Measurements from ENCODE around the gene IGSF9B.

IGSF9B gene

DNA sequence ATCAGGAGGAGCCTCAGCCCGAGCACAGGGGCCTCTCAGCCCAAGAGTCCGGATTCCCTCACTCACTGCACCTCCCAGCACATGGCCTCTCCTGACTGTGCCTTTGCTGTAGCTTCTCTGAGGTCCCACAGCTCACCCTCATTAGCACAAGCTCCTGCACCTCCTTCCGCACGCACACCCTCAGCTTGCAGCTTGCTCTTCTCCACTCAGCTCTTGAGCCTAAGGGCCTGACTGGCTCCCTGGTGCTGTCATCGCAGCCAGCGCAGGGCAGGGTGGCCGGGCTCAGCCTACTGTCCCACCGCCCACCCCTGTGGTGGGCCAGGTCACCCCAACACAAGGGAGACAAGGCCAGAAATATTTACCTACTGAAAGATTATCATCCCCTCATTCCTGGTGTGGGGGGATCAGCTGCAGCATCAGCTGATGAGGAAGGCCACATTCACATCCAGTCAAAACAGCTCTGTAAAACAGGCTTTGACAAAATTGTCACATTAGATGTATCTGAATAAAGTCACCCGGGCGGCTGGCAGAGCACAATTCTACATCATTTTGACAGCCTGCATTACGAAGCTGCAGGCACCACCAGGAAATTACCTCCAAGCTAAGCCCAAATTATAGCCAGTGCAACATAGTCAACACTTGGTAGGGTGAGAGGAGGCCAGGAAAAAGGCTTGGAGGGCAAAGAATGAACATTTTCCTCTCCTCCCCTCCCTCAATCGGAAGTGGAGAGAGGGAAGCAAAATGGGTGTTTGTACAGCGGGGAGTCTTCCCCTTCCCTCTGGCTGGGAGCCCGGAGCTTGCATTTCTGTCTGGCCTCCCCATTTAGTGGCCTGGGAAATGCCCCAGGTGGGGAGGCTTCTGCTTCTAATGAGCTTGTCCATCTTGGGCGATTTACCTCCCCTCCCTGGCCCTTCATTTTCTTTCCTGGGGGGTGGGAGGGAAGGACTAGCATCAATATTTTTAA lies 29.5 kb upstream of the IGSF9B start:
- no peak for DNase-seq

DNA sequence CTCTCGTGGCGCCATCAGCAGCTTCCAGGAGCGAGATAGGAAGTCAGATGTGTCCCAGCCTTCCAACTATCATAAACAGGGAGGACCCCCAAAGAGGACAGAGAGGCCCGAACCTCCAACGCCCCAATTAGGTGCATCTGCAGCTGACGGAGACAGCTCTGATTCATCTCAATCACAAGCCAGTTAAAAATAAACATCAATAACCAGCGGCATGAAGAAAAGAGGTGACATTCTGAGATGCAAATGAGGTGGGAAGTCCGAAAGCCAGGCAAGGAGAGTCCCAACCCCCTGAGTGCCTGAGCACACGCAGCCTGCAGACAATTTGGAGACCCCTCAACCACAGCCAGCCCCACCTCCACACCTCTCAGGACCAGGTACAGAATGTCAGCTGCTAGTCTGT lies 28.1 kb upstream of the IGSF9B start:
- DNase-seq = no peak

DNA sequence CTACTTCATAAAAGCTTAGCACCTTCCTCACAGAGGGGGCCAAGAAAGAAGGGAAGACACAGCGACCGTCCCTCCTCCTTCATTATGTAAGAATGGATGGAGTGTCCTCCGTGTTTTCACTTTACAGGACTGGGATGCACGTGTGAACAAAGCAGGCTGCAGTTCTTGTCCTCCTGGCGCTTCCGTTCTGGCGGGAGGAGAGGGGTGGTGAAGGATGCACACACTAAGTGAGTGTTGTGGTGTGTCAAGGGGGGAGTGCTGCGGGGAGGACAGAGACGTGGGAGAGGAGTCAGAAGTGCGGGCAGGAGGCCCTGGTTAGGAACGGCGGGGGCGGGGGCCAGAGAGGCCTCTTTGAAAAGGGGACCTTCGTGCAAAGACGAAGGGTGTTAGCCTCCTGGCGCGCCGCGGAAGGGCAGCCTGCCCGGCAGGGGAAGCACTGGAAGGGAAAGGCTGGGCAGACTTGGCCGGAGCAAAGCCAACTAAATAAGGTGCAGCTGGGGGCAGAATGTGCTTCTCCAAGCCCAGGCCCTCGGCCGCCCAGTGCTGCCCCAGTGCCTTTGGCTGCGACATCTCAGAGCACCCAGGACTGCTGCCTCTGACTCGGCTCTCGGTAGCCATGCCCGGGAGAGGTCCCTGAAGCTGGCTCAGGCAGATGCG lies 27.0 kb upstream of the IGSF9B start:
- DNase-seq = no peak

- DNase-seq = no peak
Observed at GRCh38 chr11:133982876-133983275, 26.1 kb upstream of the IGSF9B start.

DNA sequence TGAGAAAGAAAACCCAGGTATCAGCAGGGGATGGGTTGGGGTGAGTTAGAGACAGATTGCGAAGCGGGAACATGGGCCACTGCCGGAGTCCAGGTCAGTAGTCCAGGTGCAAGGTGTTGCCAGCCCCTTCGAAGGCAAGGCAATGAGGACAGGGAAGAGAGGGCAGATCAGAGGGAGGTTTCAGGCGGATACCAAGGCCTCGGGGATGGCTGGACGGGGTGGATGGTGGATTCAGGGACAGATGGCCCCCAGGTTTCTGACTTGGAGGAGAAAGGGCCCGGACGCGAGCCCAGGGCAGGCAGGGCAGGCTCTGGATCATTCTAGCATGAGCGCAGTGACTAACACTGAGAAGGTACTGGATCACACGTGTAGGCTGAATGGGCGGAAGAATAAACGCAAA lies 25.4 kb upstream of the IGSF9B start:
- DNase-seq = no peak

- DNase-seq = no peak
Observed at GRCh38 chr11:133981156-133981555, 24.4 kb upstream of the IGSF9B start.

GRCh38 chr11:133980665-133981064 lies 23.9 kb upstream of the IGSF9B start:
- no peak for DNase-seq

- DNase-seq = no peak
Observed at GRCh38 chr11:133978794-133979193, 22.0 kb upstream of the IGSF9B start.

DNA sequence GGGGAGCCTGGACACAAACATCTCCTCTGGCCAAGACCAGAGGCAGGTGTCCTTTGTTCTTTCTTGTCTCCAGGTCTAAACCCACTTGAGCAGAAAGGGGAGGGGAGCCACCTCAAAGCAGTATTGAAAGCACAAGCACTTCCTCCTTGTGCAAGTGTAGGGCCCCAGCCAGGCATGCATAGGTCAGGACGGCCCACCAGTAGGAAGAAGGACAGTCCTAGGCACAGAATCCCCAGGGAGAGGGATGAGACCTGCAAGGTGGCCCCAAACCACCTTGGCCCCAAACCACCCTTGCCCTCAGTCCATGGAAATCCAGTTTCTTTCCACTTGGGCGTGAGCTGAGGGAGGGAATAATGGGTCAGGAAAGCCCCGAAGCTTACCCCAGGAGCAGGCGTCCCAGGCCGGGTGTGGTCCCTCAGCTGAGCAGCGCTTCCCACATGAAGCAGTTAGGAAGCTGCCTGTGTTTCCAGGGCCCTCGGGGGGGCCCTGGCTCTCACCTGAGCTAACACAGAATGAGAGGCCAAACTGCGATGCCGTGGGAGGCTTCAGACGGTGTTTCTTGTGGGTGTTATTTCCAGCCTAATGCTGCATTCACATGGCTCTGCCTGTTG lies 20.4 kb upstream of the IGSF9B start:
- peak in 1 of 5 donors; percentile 38 for DNase-seq

DNA sequence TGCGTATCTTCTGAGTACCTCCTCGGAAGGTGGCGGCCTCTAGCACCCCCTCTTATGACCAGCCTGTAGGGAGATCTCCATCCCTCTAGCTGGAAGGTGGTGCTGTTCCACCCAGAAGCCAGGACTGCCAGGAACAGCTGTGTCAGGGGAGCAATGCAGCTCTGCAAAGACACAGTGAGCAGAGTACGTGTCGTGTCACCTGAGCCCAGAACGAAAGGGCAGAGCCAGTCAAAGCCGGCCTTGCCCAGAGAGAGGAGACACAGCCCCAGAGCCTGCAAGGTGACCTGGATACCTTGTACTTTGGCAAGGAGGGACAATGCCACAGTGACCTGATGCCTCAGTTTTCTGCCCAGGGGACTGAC lies 18.7 kb upstream of the IGSF9B start:
- no peak for DNase-seq

DNA sequence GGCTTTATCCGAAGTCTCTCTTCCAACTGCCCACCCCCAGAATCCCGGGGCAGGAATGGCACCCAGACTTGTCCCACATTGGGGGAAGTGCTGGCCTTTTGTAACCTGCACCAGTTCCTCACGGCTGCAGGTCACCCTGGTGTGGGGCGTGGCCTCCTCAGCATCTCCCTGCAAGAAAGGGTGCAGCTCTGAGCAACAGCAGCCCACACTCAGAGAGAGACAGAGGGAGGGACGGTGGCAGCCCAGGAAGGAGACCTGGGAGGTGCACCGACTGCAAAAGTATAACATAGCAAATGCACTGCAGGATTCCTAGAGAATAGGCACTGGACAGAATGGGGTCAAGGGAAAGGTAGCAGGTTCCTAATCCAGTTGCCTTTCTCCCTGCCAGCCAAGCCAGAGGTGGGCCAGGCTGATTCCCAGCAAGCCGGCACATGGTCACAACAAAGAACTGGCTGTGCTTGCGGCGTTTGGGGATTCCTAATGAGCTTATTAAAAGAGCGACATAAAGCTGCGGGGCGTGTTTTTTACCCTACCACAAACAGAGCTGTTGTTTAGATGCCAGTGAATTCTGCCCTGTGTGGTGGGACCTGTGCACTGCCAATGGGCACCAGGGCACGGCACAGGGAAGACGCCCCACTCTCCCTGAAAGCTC lies 18.2 kb upstream of the IGSF9B start:
- DNase-seq = no peak

DNA sequence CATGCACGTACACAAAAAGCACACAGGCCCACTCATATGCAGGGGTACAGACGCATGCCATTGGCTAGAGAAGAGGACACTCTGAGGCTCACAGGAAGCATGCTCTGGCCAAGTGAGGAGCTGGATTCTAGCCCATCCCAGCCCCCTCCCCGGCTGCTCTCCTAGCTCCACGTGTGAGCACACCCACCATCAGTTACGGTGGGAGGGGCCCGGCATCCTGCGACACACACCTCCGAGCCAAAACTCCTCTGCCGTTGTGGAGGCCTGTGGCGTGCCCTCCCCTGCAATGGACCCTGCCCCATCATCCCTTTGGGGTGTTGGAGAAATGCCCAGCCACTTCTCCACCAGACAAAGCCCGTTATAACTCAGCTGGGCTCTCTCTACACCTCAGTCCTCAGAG lies 15.1 kb upstream of the IGSF9B start:
- DNase-seq = no peak

DNA sequence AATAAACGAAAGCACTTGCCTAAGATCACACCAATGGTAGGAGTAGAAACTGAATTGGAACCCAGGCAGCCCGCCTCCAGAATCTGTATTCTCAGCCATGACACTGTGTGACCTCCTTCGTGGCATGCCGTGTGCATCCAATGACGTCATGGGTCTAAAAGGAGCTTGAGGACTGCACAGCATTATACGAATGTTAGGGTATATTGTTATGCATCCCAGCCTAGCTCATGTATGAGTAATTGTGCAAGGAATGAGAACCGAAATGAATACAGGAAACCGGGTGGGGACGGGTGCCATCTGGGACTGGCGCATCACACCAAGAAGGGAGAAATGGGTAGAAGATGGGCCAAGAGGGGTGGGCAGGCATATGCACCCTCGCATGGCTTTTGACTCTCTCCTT lies 12.3 kb upstream of the IGSF9B start:
- no peak for DNase-seq

- DNase-seq = no peak
Observed at GRCh38 chr11:133968300-133968699, 11.5 kb upstream of the IGSF9B start.

GRCh38 chr11:133967599-133968238 lies 11.0 kb upstream of the IGSF9B start:
- DNase-seq = no peak

- DNase-seq = peak in 4 of 5 donors; percentile 35 to 66 (median 45)
Observed at GRCh38 chr11:133966921-133967598, 10.3 kb upstream of the IGSF9B start.

- DNase-seq = no peak
Observed at GRCh38 chr11:133966172-133966651, 9.4 kb upstream of the IGSF9B start.

- no peak for DNase-seq
Observed at GRCh38 chr11:133965031-133965601, 8.3 kb upstream of the IGSF9B start.

- no peak for DNase-seq
Observed at GRCh38 chr11:133964356-133964755, 7.6 kb upstream of the IGSF9B start.

- no peak for DNase-seq
Observed at GRCh38 chr11:133961890-133962289, 5.1 kb upstream of the IGSF9B start.

DNA sequence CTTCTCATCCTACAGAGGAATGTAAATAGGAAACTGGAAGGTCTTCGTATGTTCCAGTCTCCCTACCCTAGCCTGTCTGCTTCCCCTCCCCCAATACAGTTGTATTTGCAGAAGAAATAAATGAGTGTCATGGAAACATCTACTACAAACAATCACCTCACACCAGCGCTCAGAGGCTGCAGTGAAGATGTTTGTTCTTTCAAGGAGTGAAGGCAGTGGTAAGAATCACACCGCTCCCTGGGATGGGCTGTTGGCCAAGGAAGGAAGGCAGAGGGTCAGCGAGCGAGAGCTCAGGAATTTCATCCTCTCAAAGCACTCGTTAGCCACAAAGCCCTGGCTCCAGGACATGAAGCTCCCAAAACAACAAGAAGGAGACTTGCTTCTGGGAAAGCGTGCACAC lies 1.1 kb upstream of the IGSF9B start:
- DNase-seq = no peak
